Measurements from ENCODE around the gene NUPR1. TPM values are rescaled to one million over a fixed set of nuclear protein-coding genes. Genes with fewer than 3 reads are reported as not detected.

NUPR1 gene
- total and polyA plus RNA-seq, 2 of the 13 experiments (the other 11 are each of a cell fraction or from before 2014, with no cell fraction given) = 18.0 to 25.6 TPM

DNA sequence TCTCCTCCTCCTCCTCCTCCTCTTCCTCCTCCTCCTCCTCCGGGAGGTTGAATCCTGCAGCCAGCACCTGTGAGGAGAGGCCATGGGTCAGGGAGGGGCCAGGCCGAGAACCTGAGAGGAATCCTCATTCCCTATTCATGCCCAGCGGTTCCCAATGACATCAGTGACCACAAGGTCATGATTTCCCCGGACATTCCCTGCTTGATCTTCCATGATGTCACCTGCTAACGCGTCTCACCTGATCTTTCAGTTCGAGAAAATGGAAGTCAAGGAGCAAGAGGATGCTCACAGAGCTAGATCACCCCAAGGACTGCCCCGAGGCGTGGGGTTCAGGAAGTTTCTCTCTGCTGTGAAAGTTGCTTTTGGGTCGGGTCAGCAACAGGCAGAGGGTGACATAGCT is 38.9 kb downstream of the NUPR1 start:
- Histone ChIP-seq H3K9me3 (ENCODE audit: low read length) (no peaks in the 10 kb centered on the region), H3K27me3 (ENCODE audit: control insufficient read depth in 1 of 2, insufficient read depth in 2 of 2, low read length in 2 of 2) (peaks cover 16 to 53% of the 10 kb centered on the region in 2 experiments), H3K4me1 (ENCODE audit: insufficient read depth, low read length) (peaks cover 21% of the 10 kb centered on the region), H3K9ac (ENCODE audit: insufficient read depth, low read depth, low read length) (no peak overlapping the region), H2AFZ (ENCODE audit: low read length) (no peak overlapping the region), H3K4me2 (ENCODE audit: low read depth, low read length) (no peak overlapping the region), H3K79me2 (ENCODE audit: insufficient read depth, low read length) (no peaks in the 10 kb centered on the region), H3K27ac (ENCODE audit: extremely low read length, insufficient read depth, low read length) (no peak overlapping the region), H4K20me1 (ENCODE audit: insufficient read depth, low read length) (no peaks in the 10 kb centered on the region), H3K4me3 (replicated peaks in 1 of 3; ENCODE audit: insufficient read depth in 1 of 3, low read depth in 2 of 3, low read length in 3 of 3) (no peak overlapping the region), H3K36me3 (replicated peaks in 1 of 2; ENCODE audit: control insufficient read depth in 1 of 2, insufficient read depth in 2 of 2, low read length in 2 of 2) (no peaks in the 10 kb centered on the region)
- WGBS (ENCODE audit: low lambda C conversion rate) = 14% methylated on average over 10 of the region's 10 CpGs
- ChIA-PET CTCF (ENCODE audit: low intra/inter-chr PET ratio, low total read pairs) (no interaction called here), POLR2A (no interaction called here)
- intact Hi-C loops (cut with micrococcal nuclease; ENCODE audit: unreplicated experiment) = no loop called here
- in situ Hi-C loops (cut with HindIII; ENCODE audit: extremely low pct_ligation_motif_present, low pct_unique_long_range_greater_than_20kb) = no loop called here
- ATAC-seq = no peak
- TF ChIP-seq CREB1 (IDR thresholded peaks at IDR 0.05) = peak; percentile 13; the same call in 1 of the 2 replicates
- TF ChIP-seq CREB1 (CRISPR knock-in tag; IDR thresholded peaks at IDR 0.05) = no peak
- 0 out of 2 replicates have a peak, but pooled peaks have one; percentile 38 for TF ChIP-seq ZBTB21 (CRISPR knock-in tag; IDR thresholded peaks at IDR 0.05)
- no peak for TF ChIP-seq ZMYM4 (CRISPR knock-in tag; IDR thresholded peaks at IDR 0.05)
- peak; percentile 51; the same call in 1 of the 2 replicates for TF ChIP-seq ATF7 (IDR thresholded peaks at IDR 0.05)
- no peak for TF ChIP-seq ATF7 (CRISPR knock-in tag; IDR thresholded peaks at IDR 0.05)
- no TSS peak for BruUV-seq (replicated peaks)
- FAIRE-seq = no peak
- DNase-seq (ENCODE audit: low spot score) = peak; percentile 37

DNA sequence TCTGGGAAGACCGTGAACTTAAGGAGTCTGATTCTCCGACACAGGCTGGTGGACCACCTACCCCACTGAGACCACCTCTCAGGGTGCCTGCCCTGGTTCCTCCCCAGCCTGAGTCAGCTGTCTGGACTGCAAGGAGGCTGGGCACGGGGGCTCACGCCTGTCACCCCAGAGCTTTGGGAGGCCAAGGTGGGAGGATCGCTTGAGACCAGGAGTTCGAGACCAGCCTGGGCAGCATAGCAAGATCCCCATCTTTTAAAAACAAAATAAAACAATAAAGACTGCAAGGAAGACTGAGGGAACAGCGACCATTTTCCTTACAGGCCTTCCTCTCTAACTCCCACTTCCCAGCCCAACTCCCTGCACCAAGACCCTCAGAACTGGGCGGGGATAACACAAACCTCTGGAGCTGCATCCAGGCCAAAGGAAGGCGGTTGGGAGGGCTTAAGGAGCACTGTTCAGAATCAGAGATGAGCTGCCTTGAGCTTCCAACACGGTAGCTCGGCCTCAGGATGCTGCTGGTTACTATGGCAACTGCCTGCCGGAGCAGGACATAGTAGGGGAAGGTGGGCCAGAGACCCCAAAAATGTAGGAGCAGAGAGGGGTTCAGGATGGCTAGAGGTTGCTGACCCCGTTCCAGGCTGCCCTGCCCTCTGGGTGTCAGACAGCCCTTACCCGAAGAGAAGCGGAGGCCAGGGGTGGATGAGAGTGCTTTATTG is 40.0 kb downstream of the NUPR1 start:
- FAIRE-seq (no peak), DNase-seq (ENCODE audit: low spot score) (no peak), ATAC-seq (no peak)
- H3K27me3 ChIP-seq (ENCODE audit: control insufficient read depth in 1 of 2, insufficient read depth in 2 of 2, low read length in 2 of 2) = peaks cover 18 to 59% of the 10 kb centered on the region in 2 experiments
- no peaks in the 10 kb centered on the region for H3K9me3 ChIP-seq (ENCODE audit: low read length)
- no peak overlapping the region for H3K4me2 ChIP-seq (ENCODE audit: low read depth, low read length)
- H3K79me2 ChIP-seq (ENCODE audit: insufficient read depth, low read length) = no peaks in the 10 kb centered on the region
- in situ Hi-C loops (cut with HindIII; ENCODE audit: extremely low pct_ligation_motif_present, low pct_unique_long_range_greater_than_20kb) = no loop called here
- no peak overlapping the region for H3K9ac ChIP-seq (ENCODE audit: insufficient read depth, low read depth, low read length)
- CTCF ChIA-PET (ENCODE audit: low intra/inter-chr PET ratio, low total read pairs) = no interaction called here
- no peaks in the 10 kb centered on the region for H4K20me1 ChIP-seq (ENCODE audit: insufficient read depth, low read length)
- H3K4me3 ChIP-seq (replicated peaks in 1 of 3; ENCODE audit: insufficient read depth in 1 of 3, low read depth in 2 of 3, low read length in 3 of 3) = no peak overlapping the region
- intact Hi-C loops (cut with micrococcal nuclease; ENCODE audit: unreplicated experiment) = no loop called here
- H3K27ac ChIP-seq (ENCODE audit: extremely low read length, insufficient read depth, low read length) = no peak overlapping the region
- BruUV-seq (replicated peaks) = no TSS peak
- WGBS (ENCODE audit: low lambda C conversion rate) = 45% methylated on average over 15 of the region's 15 CpGs
- H2AFZ ChIP-seq (ENCODE audit: low read length) = no peak overlapping the region
- TF ChIP-seq KLF15 (CRISPR knock-in tag; IDR thresholded peaks at IDR 0.05; ENCODE audit: borderline replicate concordance) (no peak), RFX1 (IDR thresholded peaks at IDR 0.05) (peak; percentile 40; the same call in 1 of the 2 replicates), MAF1 (CRISPR knock-in tag; IDR thresholded peaks at IDR 0.05; ENCODE audit: borderline replicate concordance) (no peak), ZNF121 (CRISPR knock-in tag; IDR thresholded peaks at IDR 0.05) (peak; percentile 38; the same call in 1 of the 2 replicates)
- TF ChIP-seq, protein P1, sequence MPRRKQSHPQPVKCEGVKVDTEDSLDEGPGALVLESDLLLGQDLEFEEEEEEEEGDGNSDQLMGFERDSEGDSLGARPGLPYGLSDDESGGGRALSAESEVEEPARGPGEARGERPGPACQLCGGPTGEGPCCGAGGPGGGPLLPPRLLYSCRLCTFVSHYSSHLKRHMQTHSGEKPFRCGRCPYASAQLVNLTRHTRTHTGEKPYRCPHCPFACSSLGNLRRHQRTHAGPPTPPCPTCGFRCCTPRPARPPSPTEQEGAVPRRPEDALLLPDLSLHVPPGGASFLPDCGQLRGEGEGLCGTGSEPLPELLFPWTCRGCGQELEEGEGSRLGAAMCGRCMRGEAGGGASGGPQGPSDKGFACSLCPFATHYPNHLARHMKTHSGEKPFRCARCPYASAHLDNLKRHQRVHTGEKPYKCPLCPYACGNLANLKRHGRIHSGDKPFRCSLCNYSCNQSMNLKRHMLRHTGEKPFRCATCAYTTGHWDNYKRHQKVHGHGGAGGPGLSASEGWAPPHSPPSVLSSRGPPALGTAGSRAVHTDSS (CRISPR knock-in tag; conservative IDR thresholded peaks at IDR 0.05) = no peak
- TF ChIP-seq, protein P2, sequence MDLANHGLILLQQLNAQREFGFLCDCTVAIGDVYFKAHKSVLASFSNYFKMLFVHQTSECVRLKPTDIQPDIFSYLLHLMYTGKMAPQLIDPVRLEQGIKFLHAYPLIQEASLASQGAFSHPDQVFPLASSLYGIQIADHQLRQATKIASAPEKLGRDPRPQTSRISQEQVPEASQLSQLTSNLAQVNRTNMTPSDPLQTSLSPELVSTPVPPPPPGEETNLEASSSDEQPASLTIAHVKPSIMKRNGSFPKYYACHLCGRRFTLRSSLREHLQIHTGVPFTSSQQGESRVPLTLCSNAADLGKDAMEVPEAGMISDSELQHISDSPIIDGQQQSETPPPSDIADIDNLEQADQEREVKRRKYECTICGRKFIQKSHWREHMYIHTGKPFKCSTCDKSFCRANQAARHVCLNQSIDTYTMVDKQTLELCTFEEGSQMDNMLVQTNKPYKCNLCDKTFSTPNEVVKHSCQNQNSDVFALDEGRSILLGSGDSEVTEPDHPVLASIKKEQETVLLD (CRISPR knock-in tag; IDR thresholded peaks at IDR 0.05; ENCODE audit: low read depth) = no peak
- H3K36me3 ChIP-seq (replicated peaks in 1 of 2; ENCODE audit: control insufficient read depth in 1 of 2, insufficient read depth in 2 of 2, low read length in 2 of 2) = no peaks in the 10 kb centered on the region
- H3K4me1 ChIP-seq (ENCODE audit: insufficient read depth, low read length) = peaks cover 21% of the 10 kb centered on the region
- POLR2A ChIA-PET = interaction anchor here (0.7 kb wide), 1 partner anchor 31 kb away, joined by 3 read pairs; no protein-coding TSS in a partner anchor
